Esophagus muscularis mucosa (tissue), 4 donors: ENCODE results near the gene FGF22. TPM values are rescaled to one million over a fixed set of nuclear protein-coding genes. Genes with fewer than 3 reads are reported as not detected.
"Not testable (repeated sequence)": the region's sequence is repeated elsewhere in the genome, so short reads cannot be mapped to it uniquely, and the experiment has no call there.

Experiments
- DNase-seq: peaks from one replicate; pipeline ENCODE4 v3.0.0-alpha.2; 2017; ENCODE audit errors: extremely low spot score
- H3K27ac ChIP-seq, 4 donors: fragments of 200-600 bp; sonication (generic); replicated peaks in 1 of 4; 1 replicate in 3 of 4; 2 replicates in 1 of 4; pipeline ENCODE4 v1.5.1; 2016 to 2019; ENCODE audit warnings: mild to moderate bottlenecking in 1 of 4
- H3K27me3 ChIP-seq, 4 donors: fragments of 200-600 bp; sonication (generic); one replicate each; pipeline versions ENCODE4 v1.5.1 to v1.6.0; 2016 to 2019
- H3K36me3 ChIP-seq, 4 donors: fragments of 200-600 bp; sonication (generic); one replicate each; pipeline ENCODE4 v1.5.1; 2016 to 2019
- H3K4me1 ChIP-seq, 4 donors: fragments of 200-600 bp; sonication (generic); one replicate each; pipeline ENCODE4 v1.5.1; 2016 to 2019
- H3K4me3 ChIP-seq, 4 donors: fragments of 200-600 bp; sonication (generic); 1 replicate in 2 of 4; 2 replicates in 2 of 4; pipeline ENCODE4 v1.5.1; 2016 to 2019; ENCODE audit warnings: mild to moderate bottlenecking in 4 of 4, moderate library complexity in 1 of 4
- H3K9me3 ChIP-seq, 4 donors: fragments of 200-600 bp; sonication (generic); 1 replicate in 3 of 4; 2 replicates in 1 of 4; pipeline ENCODE4 v1.5.1; 2016 to 2019
- CTCF ChIP-seq, 3 experiments: fragments of 200-600 bp in 2 of 3; fragments of 450-650 bp in 1 of 3; sonication (generic) in 2 of 3; IDR thresholded peaks; one replicate each; pipeline ENCODE4 v1.5.1; 2017 to 2019; ENCODE audit warnings: antibody characterized with exemption in 3 of 3, mild to moderate bottlenecking in 2 of 3, moderate library complexity in 1 of 3
- EP300 ChIP-seq: sonication (generic); formaldehyde crosslinking; IDR thresholded peaks from one replicate; pipeline ENCODE4 v1.6.1; 2017; ENCODE audit warnings: antibody characterized with exemption
- POLR2A ChIP-seq: fragments of 450-650 bp; IDR thresholded peaks from one replicate; pipeline ENCODE4 v1.6.1; 2017; ENCODE audit warnings: antibody characterized with exemption, moderate library complexity, mild to moderate bottlenecking, low read depth
- POLR2AphosphoS5 ChIP-seq, 2 donors: sonication (generic); formaldehyde crosslinking; IDR thresholded peaks; one replicate each; pipeline ENCODE4 v1.6.1; 2017; ENCODE audit warnings: antibody characterized with exemption in 2 of 2
- WGBS: methylation state at CpG from one replicate; pipeline ENCODE4 v1.1.5; 2018; 5-methylcytosine and 5-hydroxymethylcytosine counted together
- intact Hi-C: fragments of 100-400 bp; cut with DNase I; formaldehyde crosslinking; loops from one replicate; pipeline ENCODE4 v1.15.1; 2023
- total RNA-seq, 4 donors: library from RNA; depleted of rRNA; stranded (reverse); fragments of >200 nt; gene quantifications; one replicate each; pipeline versions ENCODE4 v1.1.0 to v1.2.1, GENCODE V29; 2016

Gene FGF22
- total RNA-seq, 4 donors from 2014 or later = 0.50 to 2.1 (median 1.4) TPM

GRCh38 chr19:602391-603301, 37.0 kb upstream of the FGF22 start:
- no peak for TF ChIP-seq CTCF (IDR thresholded peaks at IDR 0.05)
- TF ChIP-seq EP300 = no peak
- TF ChIP-seq POLR2AphosphoS5 (IDR thresholded peaks at IDR 0.05) = no peak
- TF ChIP-seq POLR2A = no peak
- intact Hi-C loops = no loop called here
- no peak overlapping the region for H3K27ac ChIP-seq
- H3K4me3 ChIP-seq = no peak overlapping the region
- WGBS = 86% methylated on average over 31 of the region's 35 CpGs
- H3K9me3 ChIP-seq = no peaks in the 10 kb centered on the region
- peaks cover 0 to 9% (median 0%) of the 10 kb centered on the region in 4 donors for H3K27me3 ChIP-seq
- no peak for DNase-seq
- H3K36me3 ChIP-seq = no peaks in the 10 kb centered on the region
- no peaks in the 10 kb centered on the region for H3K4me1 ChIP-seq

GRCh38 chr19:603302-603639, 36.4 kb upstream of the FGF22 start:
- peaks cover 0 to 12% (median 0%) of the 10 kb centered on the region in 4 donors for H3K27me3 ChIP-seq
- H3K4me1 ChIP-seq, intact Hi-C loops, H3K27ac ChIP-seq, H3K36me3 ChIP-seq, DNase-seq, H3K4me3 ChIP-seq, H3K9me3 ChIP-seq: not testable (repeated sequence)
- 91% methylated on average over 6 of the region's 13 CpGs for WGBS

GRCh38 chr19:603779-604178, 35.9 kb upstream of the FGF22 start:
- intact Hi-C loops, DNase-seq: not testable (repeated sequence)

GRCh38 chr19:604355-604754, 35.3 kb upstream of the FGF22 start:
- peaks cover 0 to 8% (median 0%) of the 10 kb centered on the region in 4 donors for H3K4me1 ChIP-seq
- no peaks in the 10 kb centered on the region for H3K36me3 ChIP-seq
- H3K27me3 ChIP-seq = peaks cover 0 to 19% (median 0%) of the 10 kb centered on the region in 4 donors
- 89% methylated on average over 11 of the region's 11 CpGs for WGBS
- H3K4me3 ChIP-seq = no peak overlapping the region
- DNase-seq = no peak
- TF ChIP-seq EP300 (no peak), POLR2A (no peak), CTCF (IDR thresholded peaks at IDR 0.05) (no peak), POLR2AphosphoS5 (IDR thresholded peaks at IDR 0.05) (no peak)
- intact Hi-C loops = no loop called here
- no peaks in the 10 kb centered on the region for H3K9me3 ChIP-seq
- H3K27ac ChIP-seq = no peak overlapping the region

More at GRCh38 chr19:603779-604178, 35.9 kb upstream of the FGF22 start:
- H3K9me3 ChIP-seq, H3K36me3 ChIP-seq, H3K4me3 ChIP-seq, H3K4me1 ChIP-seq, H3K27ac ChIP-seq: not testable (repeated sequence)
- peaks cover 0 to 16% (median 0%) of the 10 kb centered on the region in 4 donors for H3K27me3 ChIP-seq
- WGBS = 93% methylated on average over 20 of the region's 20 CpGs

GRCh38 chr19:605061-605971, 34.4 kb upstream of the FGF22 start:
- Histone ChIP-seq H3K4me1 (peaks cover under 1 to 15% (median 3%) of the 10 kb centered on the region in 4 donors), H3K27me3 (peaks cover 0 to 24% (median 0%) of the 10 kb centered on the region in 4 donors)
- DNase-seq, H3K27ac ChIP-seq, H3K4me3 ChIP-seq, intact Hi-C loops, H3K36me3 ChIP-seq, H3K9me3 ChIP-seq: not testable (repeated sequence)
- 83% methylated on average over 13 of the region's 34 CpGs for WGBS
